ENCODE measurements around the gene PRIM2.
"Not testable (repeated sequence)": the region's sequence is repeated elsewhere in the genome, so short reads cannot be mapped to it uniquely, and the experiment has no call there.

Gene PRIM2

DNA sequence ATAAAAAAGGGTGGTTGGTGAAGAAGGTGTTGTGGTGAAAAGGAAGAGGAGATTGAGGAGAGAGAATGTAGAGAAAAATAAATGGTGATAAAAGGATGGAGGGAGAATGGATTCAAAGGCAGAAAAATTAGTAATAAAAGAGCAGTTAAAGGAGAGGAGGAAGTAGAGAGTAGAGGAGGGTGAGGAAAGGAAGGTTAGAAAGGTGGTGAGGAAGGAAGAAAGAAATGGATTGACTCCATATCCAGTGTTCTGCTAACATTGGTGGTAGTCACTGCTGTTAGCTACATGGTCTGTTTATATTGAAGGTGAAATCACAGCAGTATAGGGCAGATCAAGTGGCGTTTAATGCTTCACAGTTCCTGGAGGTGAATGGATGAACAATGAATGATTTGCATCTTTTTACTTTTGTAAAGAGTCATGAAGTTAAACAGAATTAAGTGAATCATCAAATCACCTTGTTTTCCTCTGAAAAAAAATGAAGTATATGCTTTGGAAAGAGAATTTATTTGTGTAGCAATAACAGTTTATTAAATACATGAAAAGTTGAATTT lies 154.0 kb downstream of the PRIM2 start:
- H3K27me3 ChIP-seq (ENCODE audit: control insufficient read depth, insufficient read depth, low read length); H3K9me3 ChIP-seq (ENCODE audit: control insufficient read depth, low read length); H3K4me1 ChIP-seq (ENCODE audit: control insufficient read depth, insufficient read depth, low read length); H3K36me3 ChIP-seq (ENCODE audit: control insufficient read depth, insufficient read depth, low read length); H3K9ac ChIP-seq (ENCODE audit: low read length); H3K4me3 ChIP-seq (ENCODE audit: low read length): not testable (repeated sequence)

DNA sequence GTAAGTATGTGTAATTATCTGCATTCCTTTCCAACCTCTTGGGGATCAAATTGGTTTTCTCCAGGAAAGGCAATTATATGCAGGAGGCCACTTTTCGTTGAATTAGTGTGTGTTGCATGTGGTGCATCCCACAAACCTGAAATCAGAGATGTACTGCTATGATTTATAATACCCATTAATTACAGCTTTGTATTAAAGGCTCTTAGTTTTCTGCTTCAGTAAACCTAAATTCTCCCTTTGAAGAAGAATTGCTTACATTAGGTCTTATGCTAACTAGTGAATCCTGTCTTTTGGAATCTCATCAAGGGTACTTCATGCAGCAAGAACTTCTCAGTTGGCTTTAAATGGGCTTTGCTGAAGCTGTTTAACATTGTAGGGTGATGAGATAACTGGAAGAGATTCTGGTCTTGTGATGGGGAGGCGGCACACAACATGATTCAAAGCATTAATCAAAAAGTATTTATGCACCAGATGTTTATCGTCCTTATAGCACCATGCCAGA lies 155.5 kb downstream of the PRIM2 start:
- not testable (repeated sequence) for H3K27me3 ChIP-seq (ENCODE audit: control insufficient read depth, insufficient read depth, low read length); H3K9ac ChIP-seq (ENCODE audit: low read length); H3K4me3 ChIP-seq (ENCODE audit: low read length); H3K9me3 ChIP-seq (ENCODE audit: control insufficient read depth, low read length); H3K4me1 ChIP-seq (ENCODE audit: control insufficient read depth, insufficient read depth, low read length); H3K36me3 ChIP-seq (ENCODE audit: control insufficient read depth, insufficient read depth, low read length)

DNA sequence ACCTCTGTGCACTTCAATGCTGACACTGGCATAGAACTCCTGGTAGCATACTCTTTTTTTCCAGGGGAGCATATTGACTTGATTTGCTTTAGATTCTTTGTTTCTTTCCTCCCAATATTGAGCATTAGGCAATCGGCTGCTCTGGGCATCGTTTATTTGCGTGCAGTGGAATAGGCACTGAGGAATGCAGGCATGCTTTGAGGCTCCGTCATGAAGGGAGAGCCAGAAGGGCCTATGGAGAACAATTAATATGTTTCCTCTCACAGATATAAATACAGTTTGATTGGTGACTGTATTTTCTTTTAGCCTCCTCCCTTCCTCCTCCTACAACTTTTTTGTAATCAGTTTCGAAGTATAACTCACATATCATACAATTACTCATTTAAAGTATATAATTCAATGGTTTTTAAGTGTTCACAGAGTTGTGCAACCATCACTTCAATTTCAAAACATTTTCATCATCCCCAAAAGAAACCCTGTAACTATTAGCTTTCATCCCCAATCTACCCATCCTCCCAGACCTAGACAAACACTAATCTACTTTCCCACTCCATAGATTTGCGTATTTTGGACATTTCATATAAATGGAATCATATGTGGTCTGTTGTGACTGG lies 157.5 kb downstream of the PRIM2 start:
- not testable (repeated sequence) for H3K36me3 ChIP-seq (ENCODE audit: control insufficient read depth, insufficient read depth, low read length); H3K27me3 ChIP-seq (ENCODE audit: control insufficient read depth, insufficient read depth, low read length); H3K4me3 ChIP-seq (ENCODE audit: low read length); H3K9ac ChIP-seq (ENCODE audit: low read length); H3K4me1 ChIP-seq (ENCODE audit: control insufficient read depth, insufficient read depth, low read length); H3K9me3 ChIP-seq (ENCODE audit: control insufficient read depth, low read length)

DNA sequence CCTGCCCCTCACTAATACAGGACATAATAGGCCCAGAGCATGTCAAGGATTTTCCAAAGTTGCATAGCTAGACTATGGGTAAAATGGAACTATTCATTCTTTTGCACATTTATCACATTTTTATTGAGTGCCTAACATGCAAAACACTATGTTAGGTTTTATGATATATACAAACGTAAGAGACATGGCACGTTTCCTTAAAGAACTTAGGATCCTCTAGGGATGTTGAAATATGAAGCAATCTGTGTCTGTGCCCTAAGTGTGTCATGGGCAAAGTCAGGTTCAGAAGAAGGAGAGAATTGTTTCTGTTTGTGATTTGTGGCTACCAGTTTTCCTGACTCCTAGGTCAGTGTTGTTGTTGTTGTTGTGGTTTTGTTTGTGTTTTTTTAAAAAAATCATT lies 158.2 kb downstream of the PRIM2 start:
- not testable (repeated sequence) for H3K36me3 ChIP-seq (ENCODE audit: control insufficient read depth, insufficient read depth, low read length); H3K9me3 ChIP-seq (ENCODE audit: control insufficient read depth, low read length); H3K4me3 ChIP-seq (ENCODE audit: low read length); H3K27me3 ChIP-seq (ENCODE audit: control insufficient read depth, insufficient read depth, low read length); H3K4me1 ChIP-seq (ENCODE audit: control insufficient read depth, insufficient read depth, low read length); H3K9ac ChIP-seq (ENCODE audit: low read length)

DNA sequence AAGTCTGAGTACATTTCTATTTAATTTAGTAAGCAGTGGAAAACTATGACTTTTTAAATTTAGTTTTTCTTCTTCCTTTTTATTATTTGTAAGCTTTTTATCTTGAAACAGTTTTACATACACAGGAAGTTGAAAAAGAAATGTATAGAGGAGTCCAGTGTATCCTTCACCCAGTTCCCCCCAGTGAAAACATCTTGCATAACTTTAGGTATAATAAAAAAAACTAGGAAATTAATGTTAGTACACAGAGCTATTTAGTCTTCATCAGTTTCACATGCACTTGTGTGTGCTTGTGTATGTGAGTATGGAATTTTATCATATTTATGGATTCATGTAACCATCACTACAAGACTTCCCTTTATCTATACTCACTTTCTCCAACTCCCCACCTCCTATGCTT lies 162.8 kb downstream of the PRIM2 start:
- not testable (repeated sequence) for H3K9me3 ChIP-seq (ENCODE audit: control insufficient read depth, low read length); H3K27me3 ChIP-seq (ENCODE audit: control insufficient read depth, insufficient read depth, low read length); H3K36me3 ChIP-seq (ENCODE audit: control insufficient read depth, insufficient read depth, low read length); H3K4me3 ChIP-seq (ENCODE audit: low read length); H3K4me1 ChIP-seq (ENCODE audit: control insufficient read depth, insufficient read depth, low read length); H3K9ac ChIP-seq (ENCODE audit: low read length)

DNA sequence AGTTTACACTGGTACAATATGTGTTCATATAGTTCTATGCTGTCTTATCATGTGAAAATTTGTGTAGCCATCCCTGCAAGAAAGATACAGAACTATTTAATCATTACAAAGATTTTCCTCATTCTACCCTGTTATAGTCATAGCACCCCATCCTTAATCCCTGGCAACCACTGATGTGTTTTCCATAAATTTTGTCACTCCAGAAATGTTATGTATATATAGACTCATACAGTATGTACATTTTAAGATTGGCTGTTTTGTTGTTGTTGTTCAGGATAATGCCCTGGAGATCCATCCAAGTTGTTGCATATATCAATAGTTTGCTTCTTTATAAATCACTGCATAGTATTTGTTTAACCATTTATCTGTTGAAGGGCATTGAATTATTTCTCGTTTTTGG lies 163.7 kb downstream of the PRIM2 start:
- H3K9ac ChIP-seq (ENCODE audit: low read length); H3K36me3 ChIP-seq (ENCODE audit: control insufficient read depth, insufficient read depth, low read length); H3K4me1 ChIP-seq (ENCODE audit: control insufficient read depth, insufficient read depth, low read length); H3K9me3 ChIP-seq (ENCODE audit: control insufficient read depth, low read length); H3K27me3 ChIP-seq (ENCODE audit: control insufficient read depth, insufficient read depth, low read length); H3K4me3 ChIP-seq (ENCODE audit: low read length): not testable (repeated sequence)

DNA sequence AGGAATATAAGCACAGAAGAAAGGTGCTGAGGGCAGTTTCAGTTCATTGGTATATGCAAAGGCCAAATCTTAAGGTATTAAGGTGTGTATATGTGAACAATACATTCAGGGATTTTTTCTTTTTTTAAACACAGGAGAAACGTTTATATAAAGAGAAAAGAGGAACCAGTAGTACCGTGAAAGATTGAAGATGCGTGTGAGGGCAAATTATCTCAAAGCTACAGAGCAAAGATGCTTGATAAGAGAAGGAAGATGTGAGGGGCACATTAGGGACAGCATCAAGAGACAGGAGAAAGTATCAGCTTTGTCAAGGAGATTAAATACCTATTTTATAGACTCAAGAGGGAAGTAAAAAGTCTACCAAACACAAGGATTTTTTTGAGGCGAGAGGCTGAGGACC lies 165.0 kb downstream of the PRIM2 start:
- not testable (repeated sequence) for H3K4me3 ChIP-seq (ENCODE audit: low read length); H3K36me3 ChIP-seq (ENCODE audit: control insufficient read depth, insufficient read depth, low read length); H3K9me3 ChIP-seq (ENCODE audit: control insufficient read depth, low read length); H3K27me3 ChIP-seq (ENCODE audit: control insufficient read depth, insufficient read depth, low read length); H3K9ac ChIP-seq (ENCODE audit: low read length); H3K4me1 ChIP-seq (ENCODE audit: control insufficient read depth, insufficient read depth, low read length)

DNA sequence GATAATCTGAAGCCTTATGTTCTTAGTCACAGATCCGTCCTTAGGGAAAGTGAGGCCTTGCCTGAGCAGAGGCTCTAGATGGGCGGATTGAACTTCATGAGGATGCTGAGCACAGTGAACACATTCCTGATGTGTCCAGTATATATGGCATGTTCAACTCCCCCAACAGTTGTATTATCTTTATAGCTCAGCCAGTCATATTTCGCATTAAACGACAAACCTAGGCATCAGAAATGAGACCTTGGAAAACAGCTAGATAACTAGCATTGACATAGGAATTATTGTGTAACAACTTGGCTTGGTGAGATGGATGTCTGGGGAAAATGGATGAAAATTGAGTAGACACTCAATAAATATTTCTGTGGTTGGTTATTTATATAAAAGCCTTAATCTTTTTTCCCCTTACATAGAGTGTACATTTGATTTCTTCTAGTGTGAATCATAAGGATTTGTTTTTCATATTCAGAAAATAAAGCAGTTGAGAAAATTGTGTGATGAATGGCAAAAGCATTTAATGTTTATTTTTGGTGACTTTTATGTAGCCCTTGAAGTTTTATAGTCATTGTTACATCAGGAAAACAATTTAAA lies 169.2 kb downstream of the PRIM2 start:
- not testable (repeated sequence) for H3K27me3 ChIP-seq (ENCODE audit: control insufficient read depth, insufficient read depth, low read length); H3K36me3 ChIP-seq (ENCODE audit: control insufficient read depth, insufficient read depth, low read length); H3K9me3 ChIP-seq (ENCODE audit: control insufficient read depth, low read length); H3K4me3 ChIP-seq (ENCODE audit: low read length); H3K4me1 ChIP-seq (ENCODE audit: control insufficient read depth, insufficient read depth, low read length); H3K9ac ChIP-seq (ENCODE audit: low read length)

DNA sequence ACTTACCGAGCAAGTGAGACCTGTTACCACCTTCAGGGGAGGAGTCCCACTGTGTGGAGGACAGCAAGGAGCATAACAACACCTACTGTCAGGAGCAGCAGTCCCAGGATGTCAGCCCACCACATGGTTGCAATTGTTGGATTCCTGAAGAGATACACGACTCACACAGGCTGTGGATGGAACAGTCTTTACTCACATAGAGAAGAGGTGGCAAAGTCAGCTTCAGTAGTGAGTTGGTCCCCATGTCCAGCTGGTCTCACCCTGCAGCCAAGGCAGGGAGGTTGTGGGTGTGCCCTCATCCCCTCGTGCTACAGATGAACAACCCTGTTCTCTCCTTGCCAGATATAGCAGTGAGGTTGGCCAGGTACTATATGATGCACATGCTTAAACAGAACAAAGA lies 171.1 kb downstream of the PRIM2 start:
- H3K9me3 ChIP-seq (ENCODE audit: control insufficient read depth, low read length); H3K9ac ChIP-seq (ENCODE audit: low read length); H3K27me3 ChIP-seq (ENCODE audit: control insufficient read depth, insufficient read depth, low read length); H3K36me3 ChIP-seq (ENCODE audit: control insufficient read depth, insufficient read depth, low read length); H3K4me1 ChIP-seq (ENCODE audit: control insufficient read depth, insufficient read depth, low read length); H3K4me3 ChIP-seq (ENCODE audit: low read length): not testable (repeated sequence)

DNA sequence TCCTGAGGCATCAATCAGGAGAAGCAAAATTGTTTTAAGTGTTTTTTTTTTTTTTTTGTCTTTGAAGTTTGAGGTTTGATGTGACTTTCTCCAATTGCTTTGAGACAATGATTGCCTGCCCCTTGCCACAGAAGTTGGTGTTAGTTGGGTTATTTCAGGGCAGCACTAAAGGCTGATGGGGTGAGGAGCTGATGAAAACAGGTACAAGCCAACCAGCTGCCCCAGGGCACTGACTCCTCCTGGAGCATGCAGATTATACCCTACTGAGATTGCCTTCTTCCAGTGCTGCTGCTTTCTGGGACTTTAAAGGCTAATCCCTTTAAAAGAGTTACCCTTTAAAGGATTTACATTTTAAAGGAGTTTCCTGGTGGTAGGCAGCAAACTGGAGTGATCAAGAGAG lies 172.5 kb downstream of the PRIM2 start:
- H3K4me1 ChIP-seq (ENCODE audit: control insufficient read depth, insufficient read depth, low read length); H3K9ac ChIP-seq (ENCODE audit: low read length); H3K27me3 ChIP-seq (ENCODE audit: control insufficient read depth, insufficient read depth, low read length); H3K9me3 ChIP-seq (ENCODE audit: control insufficient read depth, low read length); H3K36me3 ChIP-seq (ENCODE audit: control insufficient read depth, insufficient read depth, low read length); H3K4me3 ChIP-seq (ENCODE audit: low read length): not testable (repeated sequence)

DNA sequence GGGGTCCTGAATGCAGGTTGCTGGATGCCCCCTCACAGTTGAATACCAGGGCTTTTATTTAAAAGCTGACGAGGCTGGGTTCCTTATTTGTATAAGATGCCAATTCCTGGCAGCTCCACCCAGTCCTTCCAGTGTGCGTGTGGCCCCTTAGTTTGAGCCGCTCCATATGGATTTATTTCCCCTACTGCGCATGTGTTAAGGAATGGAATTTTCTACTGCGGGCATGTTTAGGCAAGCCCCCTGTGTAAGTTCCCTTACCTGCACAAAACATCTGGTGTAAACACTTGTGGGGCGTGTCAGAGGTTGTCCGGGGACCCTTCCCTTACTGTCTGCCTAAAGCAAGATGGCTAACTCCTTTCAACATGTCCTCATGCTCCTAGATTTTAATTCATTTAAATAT lies 174.4 kb downstream of the PRIM2 start:
- H3K4me3 ChIP-seq (ENCODE audit: low read length); H3K27me3 ChIP-seq (ENCODE audit: control insufficient read depth, insufficient read depth, low read length); H3K36me3 ChIP-seq (ENCODE audit: control insufficient read depth, insufficient read depth, low read length); H3K4me1 ChIP-seq (ENCODE audit: control insufficient read depth, insufficient read depth, low read length); H3K9me3 ChIP-seq (ENCODE audit: control insufficient read depth, low read length); H3K9ac ChIP-seq (ENCODE audit: low read length): not testable (repeated sequence)

DNA sequence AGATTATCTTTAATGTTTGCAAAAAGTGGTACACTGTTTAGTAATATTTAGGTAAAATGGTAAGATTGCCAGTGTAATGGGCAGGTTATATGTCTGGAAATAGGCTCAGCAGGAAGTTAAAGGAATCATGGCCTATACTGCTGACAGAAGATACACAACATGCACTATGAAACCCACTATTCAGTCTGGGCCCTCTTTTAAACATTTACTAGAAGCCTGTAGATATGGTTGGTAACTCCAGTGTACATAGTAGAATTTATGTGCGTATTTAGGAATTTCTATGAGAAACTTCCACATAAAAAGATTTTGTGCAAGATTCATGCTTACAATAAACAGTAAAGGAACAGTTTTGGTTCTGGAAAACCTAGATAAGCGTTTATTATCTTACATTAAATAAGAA lies 178.8 kb downstream of the PRIM2 start:
- H3K27me3 ChIP-seq (ENCODE audit: control insufficient read depth, insufficient read depth, low read length); H3K36me3 ChIP-seq (ENCODE audit: control insufficient read depth, insufficient read depth, low read length); H3K9ac ChIP-seq (ENCODE audit: low read length); H3K9me3 ChIP-seq (ENCODE audit: control insufficient read depth, low read length); H3K4me3 ChIP-seq (ENCODE audit: low read length); H3K4me1 ChIP-seq (ENCODE audit: control insufficient read depth, insufficient read depth, low read length): not testable (repeated sequence)

Data from mucosa of stomach (tissue), 1 donor.